Bronchial epithelial cell (primary cell): ENCODE results near the gene RPA1. TPM values are rescaled to one million over a fixed set of nuclear protein-coding genes. Genes with fewer than 3 reads are reported as not detected.
"Not testable (repeated sequence)": the region's sequence is repeated elsewhere in the genome, so short reads cannot be mapped to it uniquely, and the experiment has no call there.

Experiments
- DNase-seq: peaks from one replicate; pipeline ENCODE4 v3.0.0-alpha.2; 2010; ENCODE audit warnings: low read depth
- FAIRE-seq: peaks from 2 replicates; lab custom pipeline; 2011; peaks lifted over from hg19 to GRCh38; lab: Jason Lieb, UNC
- H3K27me3 ChIP-seq: 2 replicates; pipeline ENCODE4 v1.5.1; 2011; ENCODE audit warnings: low read length; ENCODE audit not compliant: control insufficient read depth, insufficient read depth
- H3K36me3 ChIP-seq: 2 replicates; pipeline ENCODE4 v1.5.1; 2011; ENCODE audit warnings: low read length; ENCODE audit not compliant: control insufficient read depth, insufficient read depth
- H3K4me3 ChIP-seq: 2 replicates; pipeline ENCODE4 v1.5.1; 2011; ENCODE audit warnings: mild to moderate bottlenecking, low read depth, low read length, control low read depth
- total RNA-seq: library from RNA; depleted of rRNA; stranded (reverse); fragments of >200 nt; gene quantifications from 2 replicates; pipeline ENCODE4 v1.2.1, GENCODE V29; 2014
- TF ChIP-seq, protein P1 (sequence below): IDR thresholded peaks from 2 replicates; pipeline ENCODE4 v1.5.1; 2011; ENCODE audit warnings: mild to moderate bottlenecking, moderate library complexity, low read length, control low read depth, inconsistent platforms; ENCODE audit not compliant: insufficient read depth, severe bottlenecking

Gene RPA1
- total RNA-seq, 1 donor from 2014 or later: 33.2 TPM

DNA sequence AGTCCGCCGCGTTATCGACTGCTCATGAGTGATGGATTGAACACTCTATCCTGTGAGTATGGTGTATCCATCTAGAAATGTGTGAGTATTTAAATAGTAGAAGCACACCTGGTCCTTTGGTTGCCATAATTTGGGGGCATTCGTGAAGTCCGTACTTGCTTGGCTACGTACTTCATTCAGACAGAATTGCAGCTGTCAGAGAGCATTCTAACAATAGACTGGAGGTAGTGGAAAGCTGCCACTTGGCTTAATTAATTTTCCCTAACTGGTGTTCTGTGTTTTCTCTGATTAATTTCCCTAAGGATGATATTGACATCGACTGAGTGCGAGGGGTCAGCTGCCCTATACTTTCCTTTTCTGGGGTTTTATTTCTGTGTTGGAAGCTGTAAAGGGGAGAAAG, 14.1 kb downstream of the RPA1 start:
- FAIRE-seq: no peak
- DNase-seq: no peak
- TF ChIP-seq, protein P1, sequence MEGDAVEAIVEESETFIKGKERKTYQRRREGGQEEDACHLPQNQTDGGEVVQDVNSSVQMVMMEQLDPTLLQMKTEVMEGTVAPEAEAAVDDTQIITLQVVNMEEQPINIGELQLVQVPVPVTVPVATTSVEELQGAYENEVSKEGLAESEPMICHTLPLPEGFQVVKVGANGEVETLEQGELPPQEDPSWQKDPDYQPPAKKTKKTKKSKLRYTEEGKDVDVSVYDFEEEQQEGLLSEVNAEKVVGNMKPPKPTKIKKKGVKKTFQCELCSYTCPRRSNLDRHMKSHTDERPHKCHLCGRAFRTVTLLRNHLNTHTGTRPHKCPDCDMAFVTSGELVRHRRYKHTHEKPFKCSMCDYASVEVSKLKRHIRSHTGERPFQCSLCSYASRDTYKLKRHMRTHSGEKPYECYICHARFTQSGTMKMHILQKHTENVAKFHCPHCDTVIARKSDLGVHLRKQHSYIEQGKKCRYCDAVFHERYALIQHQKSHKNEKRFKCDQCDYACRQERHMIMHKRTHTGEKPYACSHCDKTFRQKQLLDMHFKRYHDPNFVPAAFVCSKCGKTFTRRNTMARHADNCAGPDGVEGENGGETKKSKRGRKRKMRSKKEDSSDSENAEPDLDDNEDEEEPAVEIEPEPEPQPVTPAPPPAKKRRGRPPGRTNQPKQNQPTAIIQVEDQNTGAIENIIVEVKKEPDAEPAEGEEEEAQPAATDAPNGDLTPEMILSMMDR: no peak
- Histone ChIP-seq H3K27me3 (no peaks in the 10 kb centered on the region), H3K4me3 (no peak overlapping the region), H3K36me3 (peaks cover 5% of the 10 kb centered on the region)

DNA sequence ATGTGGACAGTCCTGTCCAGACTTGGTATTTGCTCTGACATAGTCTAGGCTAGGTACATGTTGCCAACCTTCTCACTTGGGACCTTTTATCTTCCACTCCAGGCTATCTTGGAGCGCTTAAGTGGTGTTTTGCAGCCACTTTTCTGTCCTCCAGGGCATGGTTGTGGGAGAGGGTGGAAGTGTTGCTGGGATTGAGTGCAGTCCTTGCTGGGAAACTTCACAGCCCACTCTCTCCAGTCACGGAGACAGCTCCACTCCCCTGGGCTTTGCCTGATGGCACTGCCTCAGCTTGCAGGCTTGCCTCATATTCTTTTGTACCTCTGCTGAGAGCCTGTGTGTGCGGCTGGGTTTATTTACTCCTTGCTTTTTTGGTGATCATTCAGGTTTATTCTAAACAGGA, 17.4 kb downstream of the RPA1 start:
- H3K27me3 ChIP-seq: no peaks in the 10 kb centered on the region
- no peak overlapping the region for H3K4me3 ChIP-seq
- FAIRE-seq (no peak), DNase-seq (no peak)
- TF ChIP-seq, protein P1: no peak
- H3K36me3 ChIP-seq: peaks cover 7% of the 10 kb centered on the region

DNA sequence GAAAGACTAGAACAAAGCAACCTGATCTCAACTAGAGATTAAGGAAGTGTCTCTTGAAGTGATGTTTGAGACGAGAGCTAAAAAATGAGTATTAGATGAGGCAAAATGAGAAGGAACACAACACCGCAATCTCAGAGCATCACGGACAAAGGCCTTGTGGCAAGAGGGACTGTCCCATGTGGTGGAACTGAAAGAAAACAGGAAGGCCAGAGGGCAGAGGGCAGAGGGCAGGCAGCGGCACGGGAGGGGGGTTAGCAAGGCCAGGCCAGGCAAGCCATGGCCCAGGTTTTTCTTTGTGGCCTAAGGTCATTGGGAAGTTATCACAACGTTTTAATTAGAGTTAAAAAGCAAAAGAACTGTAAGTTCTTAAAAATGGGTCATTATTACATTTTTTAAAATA, 22.5 kb downstream of the RPA1 start:
- peaks cover 10% of the 10 kb centered on the region for H3K36me3 ChIP-seq
- no peak overlapping the region for H3K4me3 ChIP-seq
- no peak for FAIRE-seq
- TF ChIP-seq, protein P1: no peak
- H3K27me3 ChIP-seq: no peaks in the 10 kb centered on the region
- no peak for DNase-seq

DNA sequence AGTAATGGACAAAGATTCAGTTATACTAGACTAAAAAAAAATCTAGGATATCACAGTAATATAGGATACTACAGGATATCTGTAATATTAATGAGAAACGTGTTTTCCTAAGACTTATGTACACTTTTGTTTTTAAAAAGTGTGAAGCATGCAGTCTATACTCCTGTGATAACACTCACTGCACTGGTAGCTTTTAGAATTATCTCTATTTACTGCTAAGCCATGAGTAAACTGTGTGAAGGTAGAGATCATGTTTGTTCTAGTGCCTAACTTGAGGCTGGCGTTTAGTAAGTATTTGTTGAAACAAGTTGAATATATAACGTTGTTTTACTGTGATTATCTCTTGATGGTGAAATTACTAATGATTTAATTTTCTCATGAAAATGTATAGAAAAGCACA, 23.9 kb downstream of the RPA1 start:
- FAIRE-seq: no peak
- no peak for DNase-seq
- TF ChIP-seq, protein P1: no peak
- H3K36me3 ChIP-seq: peaks cover 9% of the 10 kb centered on the region
- no peaks in the 10 kb centered on the region for H3K27me3 ChIP-seq
- H3K4me3 ChIP-seq: no peak overlapping the region

DNA sequence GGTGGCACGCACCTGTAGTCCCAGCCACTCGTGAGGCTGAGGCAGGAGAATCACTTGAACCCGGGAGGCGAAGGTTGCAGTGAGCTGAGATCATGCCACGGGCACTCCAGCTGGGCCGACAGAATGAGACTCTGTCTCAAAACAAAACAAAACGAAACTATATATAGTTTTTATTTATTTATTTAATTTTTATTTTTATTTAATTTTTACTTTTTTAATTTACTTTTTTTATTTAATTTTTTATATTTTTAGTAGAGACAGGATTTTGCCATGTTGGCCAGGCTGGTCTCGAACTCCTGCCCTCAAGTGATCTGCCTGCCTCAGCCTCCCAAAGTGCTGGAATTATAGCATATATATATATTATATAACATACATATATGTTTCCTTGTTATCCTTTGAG, 26.7 kb downstream of the RPA1 start:
- not testable (repeated sequence) for DNase-seq, H3K4me3 ChIP-seq, FAIRE-seq, H3K36me3 ChIP-seq, H3K27me3 ChIP-seq

DNA sequence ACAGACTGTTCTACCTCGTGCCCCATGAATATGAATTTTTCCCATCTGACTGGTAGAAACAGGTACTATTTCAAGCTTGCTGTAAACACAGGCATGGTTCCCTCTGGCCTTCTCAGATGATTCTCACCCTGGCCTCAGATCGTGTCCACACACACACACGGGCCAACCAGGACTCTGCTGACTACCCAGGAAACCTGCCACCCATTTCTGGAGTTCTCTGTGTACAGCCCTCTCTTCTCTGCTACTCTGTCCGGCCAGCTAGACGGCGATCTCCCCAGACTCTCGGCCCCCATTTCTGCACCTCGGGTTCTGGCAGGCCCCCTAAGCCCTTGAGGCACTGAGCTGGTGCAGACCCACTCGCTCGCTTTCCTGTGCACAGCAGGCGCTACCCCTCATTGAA, 31.2 kb downstream of the RPA1 start:
- peaks cover 2% of the 10 kb centered on the region for H3K36me3 ChIP-seq
- TF ChIP-seq, protein P1: no peak
- no peak for FAIRE-seq
- no peak for DNase-seq
- H3K4me3 ChIP-seq: no peak overlapping the region
- H3K27me3 ChIP-seq: no peaks in the 10 kb centered on the region
